Suppressor macrophage (primary cell): ENCODE measurements around the gene LGMN.
A peak's percentile ranks its signal among the peaks of the same experiment; 100 is the strongest.

ENCODE experiments used
- DNase-seq, 4 experiments: peaks; one replicate each; pipeline ENCODE4 v3.0.0-alpha.2; 2020 to 2022
- total RNA-seq, 17 experiments: gene quantifications; one replicate each; lab custom pipeline; 2026; ENCODE audit warnings: mixed read lengths in 6 of 17, inconsistent platforms in 3 of 17; lab: John Stamatoyannopoulos, UW

The LGMN gene
- 945 to 3,036 (median 1,572) reads per million in 17 experiments for total RNA-seq

GRCh38 chr14:92748259-92749016, at the start of gene LGMN:
Gene LGMN (minus strand): TSS chr14:92748627. CDS start chr14:92732786, 15,841 bp downstream.
- DNase-seq = peak; percentile 95 to 97 (median 96)

GRCh38 chr14:92794961-92795360, 46.5 kb upstream of the LGMN start:
- DNase-seq = no peak

GRCh38 chr14:92794547-92794941, 46.1 kb upstream of the LGMN start:
- peak; percentile 30 to 67 (median 50) for DNase-seq

- peak; percentile 99 to 100 (median 100) for DNase-seq
Measured at GRCh38 chr14:92793709-92794546, 45.5 kb upstream of the LGMN start, which contains the start of gene GOLGA5. Gene GOLGA5 (plus strand): TSS chr14:92794305. CDS start chr14:92797438, 3,133 bp downstream.

- peak in 1 of 4 experiments; percentile 37 for DNase-seq
Measured at GRCh38 chr14:92792885-92793284, 44.5 kb upstream of the LGMN start.

- peak in 2 of 4 experiments; percentile 34 to 44 for DNase-seq
Measured at GRCh38 chr14:92789457-92790089, 41.1 kb upstream of the LGMN start.

- DNase-seq = no peak
Measured at GRCh38 chr14:92787554-92787953, 39.1 kb upstream of the LGMN start.

GRCh38 chr14:92786427-92786756, 38.0 kb upstream of the LGMN start:
- DNase-seq = no peak

GRCh38 chr14:92785667-92786426, 37.4 kb upstream of the LGMN start:
- DNase-seq = peak; percentile 73 to 89 (median 84)

- DNase-seq = peak; percentile 65 to 87 (median 85)
Measured at GRCh38 chr14:92783813-92784431, 35.5 kb upstream of the LGMN start.

- no peak for DNase-seq
Measured at GRCh38 chr14:92781350-92781749, 32.9 kb upstream of the LGMN start.

GRCh38 chr14:92780444-92781232, 32.2 kb upstream of the LGMN start:
- DNase-seq = peak; percentile 62 to 84 (median 74)

- DNase-seq = peak; percentile 42 to 66 (median 56)
Measured at GRCh38 chr14:92778868-92779565, 30.6 kb upstream of the LGMN start.

GRCh38 chr14:92775292-92775691, 26.9 kb upstream of the LGMN start:
- peak; percentile 76 to 94 (median 84) for DNase-seq

GRCh38 chr14:92774572-92774971, 26.1 kb upstream of the LGMN start:
- peak; percentile 53 to 80 (median 70) for DNase-seq

- peak; percentile 40 to 83 (median 71) for DNase-seq
Measured at GRCh38 chr14:92770484-92770883, 22.1 kb upstream of the LGMN start.

GRCh38 chr14:92768795-92769194, 20.4 kb upstream of the LGMN start:
- peak in 1 of 4 experiments; percentile 21 for DNase-seq

- peak; percentile 84 to 95 (median 89) for DNase-seq
Measured at GRCh38 chr14:92768236-92768635, 19.8 kb upstream of the LGMN start.

- DNase-seq = peak in 3 of 4 experiments; percentile 34 to 70 (median 65)
Measured at GRCh38 chr14:92763666-92764631, 15.5 kb upstream of the LGMN start.
